Hepatocyte (in vitro differentiated cells): ENCODE measurements around the gene HCK.

Experiments used
- CTCF ChIP-seq: fragments of 200-600 bp; sonication (generic); IDR thresholded peaks from 2 replicates; pipeline ENCODE4 v1.5.1; 2016; ENCODE audit warnings: antibody characterized with exemption, mild to moderate bottlenecking; ENCODE audit not compliant: poor library complexity
- EZH2 ChIP-seq: fragments of 200-600 bp; sonication (generic); IDR thresholded peaks from 2 replicates; pipeline ENCODE4 v1.6.1; 2016; ENCODE audit warnings: antibody characterized with exemption, mild to moderate bottlenecking, borderline replicate concordance

- TF ChIP-seq CTCF (no peak), EZH2 (no peak)
These were observed 31.4 kb downstream of the HCK start for GRCh38 chr20:32083469-32083868.
